NCI-H2107 treated with DMSO at 0.1 percent for 48 hours (cell line): ENCODE results near the gene LYRM7.
"Not testable (repeated sequence)": the region's sequence is repeated elsewhere in the genome, so short reads cannot be mapped to it uniquely, and the experiment has no call there.

ENCODE experiments used
- DNase-seq: peaks from one replicate; lab custom pipeline; 2025; ENCODE audit not compliant: unreplicated experiment; lab: John Stamatoyannopoulos, UW

LYRM7 gene

DNA sequence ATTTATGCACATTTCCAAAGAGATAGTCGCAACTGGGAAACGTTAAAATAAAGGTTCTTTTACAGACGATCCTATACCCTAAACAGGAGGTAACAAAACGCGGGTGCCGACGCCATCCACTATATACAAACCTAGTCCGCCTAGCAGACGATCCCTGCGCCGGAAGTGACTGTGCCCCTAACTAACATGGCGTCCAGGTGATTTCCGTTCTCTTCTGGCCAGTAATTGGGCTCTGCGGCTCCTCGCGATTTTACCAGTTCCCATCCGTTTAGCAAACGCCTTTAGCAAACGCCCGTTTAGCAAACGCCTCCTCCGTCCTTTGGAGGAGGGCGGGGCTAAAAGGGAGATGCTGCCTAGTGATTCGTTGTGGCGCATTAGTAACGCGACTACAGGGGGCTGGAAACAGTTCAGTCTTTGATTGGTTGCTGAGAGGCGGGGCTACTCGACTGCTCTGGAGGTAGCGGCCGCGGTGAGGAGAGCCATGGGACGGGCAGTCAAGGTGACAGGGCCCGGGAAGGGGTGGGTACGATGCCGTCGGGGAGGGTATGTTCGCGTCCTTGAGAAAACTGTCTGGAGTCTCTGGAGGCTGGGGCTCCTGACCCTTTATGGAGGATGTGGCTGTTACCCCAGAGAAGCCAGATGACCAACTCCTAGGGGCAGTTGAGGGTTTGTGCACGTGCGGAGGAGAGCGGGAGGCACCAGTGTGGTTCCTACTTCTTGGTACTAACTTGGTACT lies at the start of gene LYRM7:
LYRM7 (plus strand) TSS at position 405 of the 736 bp plus-strand sequence; CDS start at position 482, 77 bp downstream.
- peak; percentile 97 for DNase-seq

GRCh38 chr5:131127244-131127643 lies 43.5 kb upstream of the LYRM7 start:
- not testable (repeated sequence) for DNase-seq

DNA sequence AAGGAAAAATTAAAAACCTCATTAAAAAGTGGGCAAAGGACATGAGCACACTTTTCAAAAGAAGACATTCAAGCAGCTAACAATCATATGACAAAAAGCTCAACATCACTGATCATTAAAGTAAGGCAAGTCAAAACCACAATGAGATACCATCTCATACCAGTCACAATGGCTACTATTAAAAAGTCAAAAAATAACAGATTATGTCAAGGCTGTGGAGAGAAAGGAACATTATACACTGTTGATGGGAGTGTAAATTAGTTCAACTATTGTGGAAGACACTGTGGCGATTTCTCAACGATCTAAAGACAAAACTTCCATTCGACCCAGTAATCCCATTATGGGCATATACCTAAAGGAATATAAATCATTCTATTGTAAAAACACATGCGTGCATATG lies 41.4 kb upstream of the LYRM7 start:
- no peak for DNase-seq

DNA sequence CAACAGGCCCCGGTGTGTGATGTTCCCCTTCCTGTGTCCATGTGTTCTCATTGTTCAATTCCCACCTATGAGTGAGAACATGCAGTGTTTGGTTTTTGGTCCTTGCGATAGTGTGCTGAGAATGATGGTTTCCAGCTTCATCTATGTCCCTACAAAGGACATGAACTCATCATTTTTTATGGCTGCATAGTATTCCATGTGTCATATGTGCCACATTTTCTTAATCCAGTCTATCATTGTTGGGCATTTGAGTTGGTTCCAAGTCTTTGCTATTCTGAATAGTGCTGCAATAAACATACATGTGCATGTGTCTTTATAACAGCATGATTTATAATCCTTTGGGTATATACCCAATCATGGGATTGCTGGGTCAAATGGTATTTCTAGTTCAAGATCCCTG lies 37.7 kb upstream of the LYRM7 start:
- DNase-seq, result not testable (repeated sequence)

GRCh38 chr5:131138406-131138805 lies 32.3 kb upstream of the LYRM7 start:
- DNase-seq, result not testable (repeated sequence)

GRCh38 chr5:131139321-131139720 lies 31.4 kb upstream of the LYRM7 start:
- DNase-seq, result no peak

- no peak for DNase-seq
Measured at GRCh38 chr5:131142970-131143617, 27.6 kb upstream of the LYRM7 start.

- DNase-seq, result no peak
Measured at GRCh38 chr5:131147258-131147657, 23.5 kb upstream of the LYRM7 start.

DNA sequence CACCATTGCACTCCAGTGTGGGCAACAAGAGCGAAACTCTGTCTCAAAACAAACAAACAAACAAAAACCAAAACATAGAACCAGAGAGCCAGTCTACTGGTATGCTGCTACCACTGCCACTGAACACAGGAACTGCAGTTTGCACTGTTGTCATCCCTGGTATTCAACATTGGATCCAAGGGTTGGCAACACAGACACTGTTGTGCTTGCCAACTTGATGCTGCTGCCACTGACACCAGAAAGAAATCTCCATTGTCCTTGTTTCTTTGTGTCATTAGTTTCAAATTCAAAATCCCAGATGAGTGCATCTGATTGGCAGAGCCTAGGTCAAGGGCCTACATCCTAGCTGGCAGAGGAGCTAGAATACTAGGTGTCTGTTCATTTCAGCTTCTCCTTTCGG lies 21.9 kb upstream of the LYRM7 start:
- no peak for DNase-seq

DNA sequence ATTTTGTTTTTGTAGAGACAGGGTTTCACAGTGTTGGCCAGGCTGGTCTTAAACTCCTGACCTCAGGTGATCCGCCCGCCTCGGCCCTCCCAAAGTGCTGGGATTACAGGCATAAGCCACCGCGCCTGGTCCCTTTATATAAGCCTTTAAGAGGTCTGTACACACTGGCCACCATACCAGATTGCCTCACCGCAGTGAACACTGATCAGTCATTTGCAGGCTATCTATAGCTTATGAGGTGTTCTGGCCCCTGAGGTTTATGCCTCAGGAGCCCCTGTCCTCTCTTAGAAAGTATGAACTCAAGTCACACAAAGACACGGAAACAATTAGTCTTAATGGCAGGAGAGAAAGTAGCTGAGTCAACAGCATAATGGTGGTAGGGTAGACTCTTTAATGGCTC lies 20.3 kb upstream of the LYRM7 start:
- DNase-seq, result no peak

DNA sequence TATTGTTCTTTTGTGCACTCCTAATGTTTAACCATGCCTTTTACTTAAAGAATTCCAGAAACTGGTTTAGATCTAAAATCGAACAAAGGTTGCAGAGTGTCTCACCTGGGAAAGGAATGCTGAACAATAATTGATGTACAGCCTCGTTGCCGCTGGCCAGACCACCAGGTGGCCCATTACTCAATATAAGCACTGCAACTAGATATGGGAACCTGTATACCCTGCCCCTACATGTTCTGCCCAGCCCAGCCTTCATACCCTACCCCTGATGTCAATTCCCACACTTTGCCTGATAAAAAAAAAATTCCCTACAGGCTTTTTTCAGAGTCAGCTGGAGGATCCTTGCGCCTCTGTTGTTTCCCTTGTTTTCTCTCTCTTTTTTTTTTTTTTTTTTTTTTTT lies 19.5 kb upstream of the LYRM7 start:
- DNase-seq, result no peak

DNA sequence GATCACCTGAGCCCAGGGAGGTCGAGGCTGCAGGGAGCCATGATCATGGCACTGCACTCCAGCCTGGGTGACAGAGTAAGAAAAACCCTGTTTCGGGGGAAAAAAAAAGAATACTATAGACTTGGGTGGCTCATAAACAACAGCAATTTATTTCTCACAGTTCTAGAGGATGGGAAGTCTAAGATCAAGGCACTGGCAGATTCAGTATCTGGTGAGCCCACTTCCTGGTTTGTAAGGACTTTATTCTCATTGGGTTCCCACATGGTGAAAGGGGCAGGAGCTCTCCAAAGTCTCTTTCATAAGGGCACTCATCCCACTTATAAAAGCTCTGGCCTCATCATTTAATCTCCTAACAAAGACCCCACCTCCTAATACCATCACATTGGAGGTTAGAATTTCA lies 14.4 kb upstream of the LYRM7 start:
- DNase-seq, result no peak

DNA sequence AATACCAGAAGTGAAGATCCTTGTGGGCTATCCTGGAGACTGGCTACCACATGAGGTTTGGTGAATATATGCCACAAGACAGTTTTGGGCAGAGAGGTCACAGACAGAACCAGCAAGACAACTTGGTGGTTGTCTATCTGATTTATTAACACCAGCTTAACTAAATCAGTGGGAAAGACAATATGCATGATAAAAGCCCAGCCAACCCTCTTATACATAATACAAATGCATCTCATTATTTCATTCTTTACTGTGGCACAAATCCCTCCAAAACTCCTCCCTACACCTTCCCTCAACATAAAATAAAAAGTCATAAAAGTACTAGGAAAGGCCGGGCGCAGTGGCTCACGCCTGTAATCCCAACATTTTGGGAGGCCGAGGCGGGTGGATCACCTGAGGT lies 13.8 kb upstream of the LYRM7 start:
- no peak for DNase-seq

- no peak for DNase-seq
Measured at GRCh38 chr5:131160134-131160533, 10.6 kb upstream of the LYRM7 start.

- DNase-seq, result no peak
Measured at GRCh38 chr5:131163276-131164119, 7.2 kb upstream of the LYRM7 start.

- peak; percentile 33 for DNase-seq
Measured at GRCh38 chr5:131164191-131165118, 6.3 kb upstream of the LYRM7 start.

- peak; percentile 43 for DNase-seq
Measured at GRCh38 chr5:131165119-131165727, 5.5 kb upstream of the LYRM7 start, which contains the start of gene HINT1. TSS of gene HINT1 (minus strand) at chr5:131165256. CDS start at chr5:131165205, 51 bp downstream.

- DNase-seq, result no peak
Measured at GRCh38 chr5:131167615-131168014, 3.1 kb upstream of the LYRM7 start.

DNA sequence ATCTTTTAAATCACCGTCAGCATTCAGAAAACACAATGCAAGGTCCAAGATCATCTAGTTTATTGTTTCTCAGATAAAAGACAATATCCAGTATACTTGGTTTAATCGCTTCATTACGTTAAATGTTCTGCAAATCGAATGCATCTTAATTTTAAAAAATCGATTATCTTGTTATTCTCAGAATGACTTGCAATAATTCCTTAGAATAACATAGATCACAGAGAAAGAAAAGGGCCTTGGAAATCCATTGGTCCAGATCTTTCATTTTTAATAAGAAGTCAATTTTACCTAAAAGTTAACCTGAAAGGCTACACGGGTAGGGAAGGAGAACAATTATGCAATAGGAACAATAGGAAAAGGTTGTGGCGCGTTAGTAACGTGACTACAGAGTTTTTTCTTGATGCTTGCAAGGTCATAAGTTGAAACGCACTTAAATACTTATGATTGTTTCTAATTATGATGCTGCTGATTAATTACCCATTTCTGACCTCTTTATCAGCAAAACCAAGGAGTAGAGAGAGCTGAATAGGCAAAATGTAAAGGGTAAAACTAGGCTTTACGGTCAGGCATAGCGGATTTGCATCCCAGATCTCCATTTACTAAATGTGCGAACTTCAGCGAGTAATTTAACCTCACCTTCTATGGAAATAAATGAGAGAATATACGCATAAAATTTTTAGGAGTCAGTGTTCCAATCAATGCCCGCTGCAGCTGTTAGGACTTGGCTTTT lies 769 bp upstream of the LYRM7 start:
- no peak for DNase-seq
